Thoracic aorta (tissue), 2 donors: ENCODE measurements around the gene THY1. TPM values are rescaled to one million over a fixed set of nuclear protein-coding genes. Genes with fewer than 3 reads are reported as not detected.
"Not testable (repeated sequence)": the region's sequence is repeated elsewhere in the genome, so short reads cannot be mapped to it uniquely, and the experiment has no call there.

Experiments used
- ATAC-seq: fragments of 150-250 bp; one replicate; pipeline ENCODE4 v1.8.0; 2017; ENCODE audit warnings: low read depth; ENCODE audit not compliant: insufficient number of reproducible peaks, low FRiP score
- DNase-seq: peaks from one replicate; pipeline ENCODE4 v3.0.0-alpha.2; 2020; ENCODE audit warnings: low spot score
- H3K27ac ChIP-seq, 2 donors: fragments of 200-600 bp; sonication (generic); 1 replicate in 1 of 2; 2 replicates in 1 of 2; pipeline ENCODE4 v1.5.1; 2016; ENCODE audit warnings: mild to moderate bottlenecking in 2 of 2, moderate library complexity in 2 of 2
- H3K27me3 ChIP-seq: fragments of 200-600 bp; sonication (generic); replicated peaks from 2 replicates; pipeline ENCODE4 v1.6.0; 2016; ENCODE audit warnings: mild to moderate bottlenecking; ENCODE audit not compliant: insufficient read depth
- H3K36me3 ChIP-seq: fragments of 200-600 bp; sonication (generic); one replicate; pipeline ENCODE4 v1.5.1; 2016
- H3K4me1 ChIP-seq, 2 donors: fragments of 200-600 bp; sonication (generic); 1 replicate in 1 of 2; 2 replicates in 1 of 2; pipeline versions ENCODE4 v1.5.1 to v1.6.0; 2016; ENCODE audit warnings: low read depth in 2 of 2, mild to moderate bottlenecking in 1 of 2; ENCODE audit not compliant: control insufficient read depth in 1 of 2
- H3K4me3 ChIP-seq: fragments of 200-600 bp; sonication (generic); 2 replicates; pipeline ENCODE4 v1.5.1; 2016; ENCODE audit warnings: mild to moderate bottlenecking
- H3K9me3 ChIP-seq: fragments of 200-600 bp; sonication (generic); 2 replicates; pipeline ENCODE4 v1.5.1; 2016
- total RNA-seq, 2 donors: library from RNA; depleted of rRNA; stranded (reverse); fragments of >200 nt; gene quantifications; one replicate each; pipeline versions ENCODE4 v1.1.0 to v1.2.3, GENCODE V29; 2016
- TF ChIP-seq, protein P1 (sequence below): fragments of 200-600 bp; sonication (generic); IDR thresholded peaks from one replicate; pipeline ENCODE4 v1.5.1; 2019; ENCODE audit warnings: antibody characterized with exemption

The THY1 gene
- total RNA-seq, 2 donors from 2014 or later, result 12.0 to 15.4 TPM

DNA sequence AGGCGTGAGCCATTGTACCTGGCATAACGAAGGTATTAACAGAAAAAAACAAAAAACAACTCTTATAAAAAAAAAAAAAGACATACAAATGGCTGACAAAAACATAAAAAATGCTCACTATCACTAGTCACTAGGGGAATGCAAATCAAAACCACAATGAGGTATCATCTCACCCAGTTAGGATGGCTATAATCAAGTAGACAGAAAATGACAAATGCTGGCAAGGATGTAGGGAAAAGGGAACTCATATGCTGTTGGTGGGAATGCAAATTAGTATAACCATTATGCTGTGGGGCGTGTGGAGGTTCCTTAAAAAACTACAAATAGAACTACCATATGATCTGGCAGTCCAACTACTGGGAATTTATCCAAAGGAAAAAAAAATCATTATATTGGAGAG is 17.0 kb downstream of the THY1 start:
- H3K36me3 ChIP-seq, result no peaks in the 10 kb centered on the region
- TF ChIP-seq, protein P1, sequence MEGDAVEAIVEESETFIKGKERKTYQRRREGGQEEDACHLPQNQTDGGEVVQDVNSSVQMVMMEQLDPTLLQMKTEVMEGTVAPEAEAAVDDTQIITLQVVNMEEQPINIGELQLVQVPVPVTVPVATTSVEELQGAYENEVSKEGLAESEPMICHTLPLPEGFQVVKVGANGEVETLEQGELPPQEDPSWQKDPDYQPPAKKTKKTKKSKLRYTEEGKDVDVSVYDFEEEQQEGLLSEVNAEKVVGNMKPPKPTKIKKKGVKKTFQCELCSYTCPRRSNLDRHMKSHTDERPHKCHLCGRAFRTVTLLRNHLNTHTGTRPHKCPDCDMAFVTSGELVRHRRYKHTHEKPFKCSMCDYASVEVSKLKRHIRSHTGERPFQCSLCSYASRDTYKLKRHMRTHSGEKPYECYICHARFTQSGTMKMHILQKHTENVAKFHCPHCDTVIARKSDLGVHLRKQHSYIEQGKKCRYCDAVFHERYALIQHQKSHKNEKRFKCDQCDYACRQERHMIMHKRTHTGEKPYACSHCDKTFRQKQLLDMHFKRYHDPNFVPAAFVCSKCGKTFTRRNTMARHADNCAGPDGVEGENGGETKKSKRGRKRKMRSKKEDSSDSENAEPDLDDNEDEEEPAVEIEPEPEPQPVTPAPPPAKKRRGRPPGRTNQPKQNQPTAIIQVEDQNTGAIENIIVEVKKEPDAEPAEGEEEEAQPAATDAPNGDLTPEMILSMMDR, result no peak
- DNase-seq (no peak), ATAC-seq (no peak)
- no peaks in the 10 kb centered on the region for H3K27me3 ChIP-seq
- H3K4me3 ChIP-seq, result no peak overlapping the region
- no peaks in the 10 kb centered on the region for H3K9me3 ChIP-seq
- H3K27ac ChIP-seq, result no peak overlapping the region
- H3K4me1 ChIP-seq, result no peaks in the 10 kb centered on the region

DNA sequence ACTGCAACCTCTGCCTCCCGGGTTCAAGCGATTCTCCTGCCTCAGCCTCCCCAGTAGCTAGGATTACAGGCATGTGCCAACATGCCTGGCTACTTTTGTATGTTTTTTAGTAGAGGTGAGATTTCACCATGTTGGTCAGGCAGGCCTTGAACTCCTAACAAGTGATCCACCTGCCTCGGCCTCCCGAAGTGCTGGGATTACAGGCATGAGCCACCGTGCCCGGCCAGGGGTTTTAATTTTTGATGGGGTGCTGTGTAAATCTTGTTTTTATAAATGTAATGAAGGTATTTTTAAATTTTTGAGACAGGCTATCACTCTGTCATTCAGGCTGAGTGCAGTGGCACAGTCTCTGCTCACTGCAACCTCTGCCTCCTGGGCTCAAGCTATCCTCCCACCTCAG is 17.5 kb downstream of the THY1 start:
- H3K4me1 ChIP-seq, H3K9me3 ChIP-seq, H3K36me3 ChIP-seq, DNase-seq, H3K4me3 ChIP-seq, H3K27me3 ChIP-seq, H3K27ac ChIP-seq, ATAC-seq: not testable (repeated sequence)

DNA sequence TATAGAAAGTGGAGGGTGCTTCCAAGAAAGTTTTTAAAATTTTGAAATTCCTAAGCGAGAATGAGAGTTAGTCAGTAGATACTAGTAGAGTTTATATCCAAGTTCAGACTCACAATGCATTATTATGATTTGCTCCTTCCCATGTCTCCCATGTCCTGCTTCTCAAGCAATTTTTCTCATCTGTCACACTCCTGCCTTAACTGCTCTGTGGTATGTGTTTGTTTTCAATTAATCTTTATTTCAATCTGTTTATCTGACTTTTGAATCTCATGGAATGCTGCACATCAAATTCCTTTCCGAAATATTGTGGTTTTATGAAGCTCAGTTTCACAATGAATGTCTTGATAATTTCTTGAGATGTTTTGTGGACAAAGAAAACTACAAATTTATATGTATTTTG is 18.1 kb downstream of the THY1 start:
- H3K27ac ChIP-seq, result no peak overlapping the region
- DNase-seq (no peak), ATAC-seq (no peak)
- H3K4me1 ChIP-seq, result no peaks in the 10 kb centered on the region
- H3K9me3 ChIP-seq, result peaks cover 2% of the 10 kb centered on the region
- H3K4me3 ChIP-seq, result no peak overlapping the region
- TF ChIP-seq, protein P1, result no peak
- H3K36me3 ChIP-seq, result no peaks in the 10 kb centered on the region
- H3K27me3 ChIP-seq, result no peaks in the 10 kb centered on the region

DNA sequence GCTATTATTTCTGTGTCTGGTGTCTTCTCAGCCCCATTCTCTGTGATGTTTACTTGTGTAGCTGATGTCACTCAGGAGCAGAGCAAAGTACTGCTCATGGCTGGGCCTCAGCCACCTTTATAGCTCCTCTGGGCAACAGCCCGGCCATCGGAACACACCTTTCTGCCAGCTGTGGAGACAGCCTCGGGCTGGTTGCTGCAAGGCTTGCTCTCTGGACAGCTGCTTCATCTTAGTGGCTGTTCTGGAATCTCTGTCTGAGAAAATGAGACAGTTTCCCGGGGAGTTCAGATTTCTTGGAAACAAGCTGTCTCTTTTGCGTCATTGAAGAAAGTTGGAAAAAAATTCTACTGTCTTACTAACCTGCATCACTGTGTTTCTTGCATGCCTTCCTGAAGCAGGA is 20.0 kb downstream of the THY1 start:
- TF ChIP-seq, protein P1, result no peak
- Histone ChIP-seq H3K4me3 (no peak overlapping the region), H3K36me3 (no peaks in the 10 kb centered on the region), H3K9me3 (peaks cover 13% of the 10 kb centered on the region), H3K4me1 (no peaks in the 10 kb centered on the region), H3K27me3 (no peaks in the 10 kb centered on the region), H3K27ac (no peak overlapping the region)
- DNase-seq (no peak), ATAC-seq (no peak)

DNA sequence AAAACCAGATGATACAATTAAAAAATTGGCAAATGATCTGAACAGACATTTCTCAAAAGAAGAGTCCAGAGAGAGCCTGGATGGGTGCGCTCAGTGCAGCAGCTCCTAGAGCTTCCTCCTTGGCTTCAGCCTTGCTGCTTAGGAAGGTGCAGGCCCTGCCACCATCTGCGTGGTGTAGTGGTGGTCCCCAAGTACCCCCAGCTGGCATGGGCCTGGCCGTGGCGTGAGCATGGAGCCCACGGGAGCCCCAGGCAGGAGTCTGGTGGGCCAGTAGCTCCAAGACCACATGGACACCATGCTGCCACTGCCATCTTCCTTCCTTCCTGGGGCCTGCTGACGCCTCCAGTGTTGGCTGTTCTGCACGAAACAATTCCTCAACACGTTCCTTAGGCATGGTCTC is 20.5 kb downstream of the THY1 start:
- Histone ChIP-seq H3K27ac (no peak overlapping the region), H3K4me3 (no peak overlapping the region), H3K27me3 (no peaks in the 10 kb centered on the region), H3K9me3 (peaks cover 14% of the 10 kb centered on the region), H3K36me3 (no peaks in the 10 kb centered on the region), H3K4me1 (no peaks in the 10 kb centered on the region)
- DNase-seq (no peak), ATAC-seq (no peak)
- TF ChIP-seq, protein P1, result no peak

DNA sequence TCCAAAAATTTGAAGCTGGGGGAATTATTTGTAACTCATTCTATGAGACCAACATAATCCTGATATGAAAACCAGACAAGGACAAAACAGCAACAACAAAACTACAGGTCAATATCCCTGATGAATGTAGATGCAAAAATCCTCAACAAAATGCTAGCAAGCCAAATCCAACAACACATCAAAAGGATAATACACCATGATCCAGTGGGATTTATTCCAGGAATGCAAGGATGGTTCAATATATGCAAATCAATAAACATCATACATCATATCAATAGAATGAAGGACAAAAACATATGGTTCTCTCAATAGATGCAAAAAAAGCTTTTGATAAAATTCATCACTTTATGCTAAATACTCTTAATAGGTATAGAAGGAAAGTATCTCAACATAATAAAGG is 22.1 kb downstream of the THY1 start:
- no peaks in the 10 kb centered on the region for H3K27me3 ChIP-seq
- TF ChIP-seq, protein P1, result no peak
- DNase-seq (no peak), ATAC-seq (no peak)
- peaks cover 14% of the 10 kb centered on the region for H3K9me3 ChIP-seq
- H3K4me1 ChIP-seq, result no peaks in the 10 kb centered on the region
- no peak overlapping the region for H3K4me3 ChIP-seq
- no peak overlapping the region for H3K27ac ChIP-seq
- no peaks in the 10 kb centered on the region for H3K36me3 ChIP-seq
